Left lobe of liver (tissue), 1 donor: ENCODE results near the gene NAAA. TPM values are rescaled to one million over a fixed set of nuclear protein-coding genes. Genes with fewer than 3 reads are reported as not detected.

Experiments
- total RNA-seq: library from RNA; stranded (reverse); gene quantifications from one replicate; pipeline ENCODE4 v1.2.1, GENCODE V29; 2021
- donor health status: DM: no; HTN: yes; CAD: no.

Gene NAAA
- total RNA-seq, 1 donor from 2014 or later, result 33.2 TPM

Other genes with a start within 250 kb of the NAAA start
- 47.1 TPM for gene USO1, start 216.4 kb downstream of the NAAA start, total RNA-seq
- gene PPEF2, start 38.6 kb downstream of the NAAA start, total RNA-seq, result 0.05 TPM
- gene SDAD1, start 49.9 kb upstream of the NAAA start, total RNA-seq, result 10.8 TPM
- 0.10 TPM for gene CXCL9, start 66.5 kb upstream of the NAAA start, total RNA-seq
- gene CXCL10, start 82.5 kb upstream of the NAAA start, total RNA-seq, result 0.15 TPM
- gene CXCL11, start 95.1 kb upstream of the NAAA start, total RNA-seq, result not detected
- gene ART3, start 133.7 kb upstream of the NAAA start, total RNA-seq, result not detected
- gene NUP54, start 207.4 kb upstream of the NAAA start, total RNA-seq, result 11.8 TPM